GM23338 (cell line): ENCODE results near the gene CIPC. TPM values are rescaled to one million over a fixed set of nuclear protein-coding genes. Genes with fewer than 3 reads are reported as not detected.
A peak's percentile ranks its signal among the peaks of the same experiment; 100 is the strongest.

Source experiments
- ATAC-seq: fragments of 200-7000 bp; cut with Tn5 transposase; 3 replicates; pipeline ENCODE4 v1.9.1; 2020
- DNase-seq: peaks from one replicate; pipeline ENCODE4 v3.0.0-alpha.2; 2015; ENCODE audit warnings: low spot score
- H2AFZ ChIP-seq: fragments of 200-600 bp; sonication (generic); 2 replicates; pipeline ENCODE4 v1.8.0; 2016; ENCODE audit warnings: antibody characterized with exemption, mild to moderate bottlenecking, moderate library complexity
- H3F3A ChIP-seq: fragments of 200-600 bp; sonication (generic); replicated peaks from 2 replicates; pipeline ENCODE4 v1.8.0; 2017; ENCODE audit warnings: antibody characterized with exemption, mixed run types, low read depth
- H3K27ac ChIP-seq: fragments of 200-600 bp; sonication (generic); 2 replicates; pipeline ENCODE4 v1.6.1; 2016; ENCODE audit warnings: low read depth
- H3K27me3 ChIP-seq: fragments of 200-600 bp; sonication (generic); 2 replicates; pipeline ENCODE4 v1.8.0; 2016; ENCODE audit warnings: mild to moderate bottlenecking, mixed run types, moderate library complexity; ENCODE audit not compliant: insufficient read depth
- H3K36me3 ChIP-seq: fragments of 200-600 bp; sonication (generic); 2 replicates; pipeline ENCODE4 v1.8.0; 2016; ENCODE audit warnings: mild to moderate bottlenecking; ENCODE audit not compliant: insufficient read depth
- H3K4me1 ChIP-seq: fragments of 200-600 bp; sonication (generic); 2 replicates; pipeline ENCODE4 v1.8.0; 2016; ENCODE audit warnings: mild to moderate bottlenecking, moderate library complexity; ENCODE audit not compliant: insufficient read depth
- H3K4me2 ChIP-seq: fragments of 200-600 bp; sonication (generic); 2 replicates; pipeline ENCODE4 v1.7.1; 2017; ENCODE audit warnings: mixed run types
- H3K4me3 ChIP-seq: fragments of 200-600 bp; sonication (generic); 2 replicates; pipeline ENCODE4 v1.6.1; 2016; ENCODE audit warnings: mixed run types
- H3K79me2 ChIP-seq: fragments of 200-600 bp; sonication (generic); replicated peaks from 2 replicates; pipeline ENCODE4 v1.8.0; 2017; ENCODE audit warnings: mild to moderate bottlenecking; ENCODE audit not compliant: insufficient read depth
- H3K9me2 ChIP-seq: fragments of 200-600 bp; sonication (generic); 2 replicates; pipeline ENCODE4 v1.8.0; 2017; ENCODE audit not compliant: insufficient read depth
- H4K20me1 ChIP-seq: fragments of 200-600 bp; sonication (generic); replicated peaks from 2 replicates; pipeline ENCODE4 v1.8.0; 2017; ENCODE audit warnings: mild to moderate bottlenecking; ENCODE audit not compliant: insufficient read depth
- H3K27ac Mint-ChIP-seq: 2 replicates; pipeline ENCODE4 v1.8.0; 2020; ENCODE audit warnings: inconsistent platforms, mild to moderate bottlenecking, moderate library complexity, mixed read lengths
- H3K27me3 Mint-ChIP-seq: 3 replicates; pipeline ENCODE4 v1.8.0; 2022; ENCODE audit warnings: low read depth, mild to moderate bottlenecking, moderate library complexity, mixed read lengths, inconsistent platforms; ENCODE audit not compliant: insufficient read depth, poor library complexity
- H3K36me3 Mint-ChIP-seq: 3 replicates; pipeline ENCODE4 v1.8.0; 2021; ENCODE audit warnings: low read depth, mild to moderate bottlenecking, inconsistent platforms, moderate library complexity, mixed read lengths
- H3K4me1 Mint-ChIP-seq: 3 replicates; pipeline ENCODE4 v1.8.0; 2020; ENCODE audit warnings: mild to moderate bottlenecking, inconsistent platforms, mixed read lengths
- H3K4me3 Mint-ChIP-seq: 3 replicates; pipeline ENCODE4 v1.8.0; 2021; ENCODE audit warnings: moderate library complexity, mild to moderate bottlenecking, inconsistent platforms, mixed read lengths
- H3K9me3 Mint-ChIP-seq: 3 replicates; pipeline ENCODE4 v1.8.0; 2020; ENCODE audit warnings: moderate library complexity, mild to moderate bottlenecking, inconsistent platforms, mixed read lengths
- CREB1 ChIP-seq: fragments of 250-450 bp; sonication (Bioruptor Pico); IDR thresholded peaks from 2 replicates; pipeline ENCODE4 v1.5.0; 2020; ENCODE audit warnings: low read depth, mild to moderate bottlenecking, moderate library complexity
- ETS1 ChIP-seq: IDR thresholded peaks from 2 replicates; pipeline ENCODE4 v1.6.1; 2016; ENCODE audit warnings: antibody characterized with exemption
- EZH2 ChIP-seq: fragments of 200-600 bp; sonication (generic); IDR thresholded peaks from one replicate; pipeline ENCODE4 v1.8.0; 2017; ENCODE audit warnings: antibody characterized with exemption, mild to moderate bottlenecking, low read depth; ENCODE audit not compliant: unreplicated experiment
- EZH2phosphoT487 ChIP-seq: fragments of 200-600 bp; sonication (generic); IDR thresholded peaks from one replicate; pipeline ENCODE4 v1.8.1; 2018; ENCODE audit warnings: antibody characterized with exemption; ENCODE audit not compliant: unreplicated experiment
- JUNB ChIP-seq: IDR thresholded peaks from one replicate; pipeline ENCODE4 v1.6.1; 2016; ENCODE audit warnings: antibody characterized with exemption; ENCODE audit not compliant: unreplicated experiment
- NANOG ChIP-seq: IDR thresholded peaks from 2 replicates; pipeline ENCODE4 v1.6.1; 2016; ENCODE audit warnings: antibody characterized with exemption, borderline replicate concordance
- POLR2AphosphoS5 ChIP-seq: IDR thresholded peaks from 2 replicates; pipeline ENCODE4 v1.6.1; 2016; ENCODE audit warnings: antibody characterized with exemption, low read depth
- STAT1 ChIP-seq: IDR thresholded peaks from one replicate; pipeline ENCODE4 v1.6.1; 2016; ENCODE audit warnings: antibody characterized with exemption; ENCODE audit not compliant: unreplicated experiment
- ZNF114 ChIP-seq: fragments of 250-450 bp; sonication (Bioruptor Pico); IDR thresholded peaks from 2 replicates; pipeline ENCODE4 v1.5.0; 2020; ENCODE audit warnings: mild to moderate bottlenecking, moderate library complexity
- ZNF331 ChIP-seq: fragments of 250-450 bp; sonication (Bioruptor Pico); IDR thresholded peaks from 2 replicates; pipeline ENCODE4 v1.5.0; 2020; ENCODE audit warnings: low read depth, mild to moderate bottlenecking, moderate library complexity
- ZNF462 ChIP-seq: fragments of 250-450 bp; sonication (Bioruptor Pico); IDR thresholded peaks from 2 replicates; pipeline ENCODE4 v1.5.0; 2020; ENCODE audit warnings: mild to moderate bottlenecking, moderate library complexity
- polyA plus RNA-seq: library from polyadenylated mRNA; unstranded; fragments of >200 nt; fragmentation: Nextera tagmentation; extraction: Ambion mirVana; gene quantifications from 2 replicates; pipeline ENCODE4 v1.2.1, GENCODE V29; 2016
- total RNA-seq: library from RNA; depleted of rRNA; stranded (reverse); fragments of >200 nt; shearing (Covaris generic); gene quantifications from 2 replicates; pipeline ENCODE4 v1.2.3, GENCODE V29; 2014
- TF ChIP-seq, protein P1 (sequence below): IDR thresholded peaks from one replicate; pipeline ENCODE4 v1.6.1; 2018; ENCODE audit warnings: antibody characterized with exemption; ENCODE audit not compliant: unreplicated experiment

CIPC gene
- total and polyA plus RNA-seq, 2 experiments from 2014 or later: 8.1 to 36.9 TPM

- TF ChIP-seq ZNF462 (CRISPR knock-in tag) (no peak), EZH2phosphoT487 (no peak)
Observed at GRCh38 chr14:77097700-77098528, at the start of gene CIPC (continued).

- ATAC-seq: no peak
- H3K9me3 Mint-ChIP-seq: peaks cover 7% of the 10 kb centered on the region; the same call in 1 of the 3 replicates
- TF ChIP-seq EZH2 (no peak), JUNB (no peak), POLR2AphosphoS5 (no peak), ZNF331 (CRISPR knock-in tag) (no peak), CREB1 (CRISPR knock-in tag) (no peak), EZH2phosphoT487 (no peak), ETS1 (no peak), STAT1 (no peak), ZNF114 (CRISPR knock-in tag) (no peak), NANOG (no peak)
- TF ChIP-seq, protein P1, sequence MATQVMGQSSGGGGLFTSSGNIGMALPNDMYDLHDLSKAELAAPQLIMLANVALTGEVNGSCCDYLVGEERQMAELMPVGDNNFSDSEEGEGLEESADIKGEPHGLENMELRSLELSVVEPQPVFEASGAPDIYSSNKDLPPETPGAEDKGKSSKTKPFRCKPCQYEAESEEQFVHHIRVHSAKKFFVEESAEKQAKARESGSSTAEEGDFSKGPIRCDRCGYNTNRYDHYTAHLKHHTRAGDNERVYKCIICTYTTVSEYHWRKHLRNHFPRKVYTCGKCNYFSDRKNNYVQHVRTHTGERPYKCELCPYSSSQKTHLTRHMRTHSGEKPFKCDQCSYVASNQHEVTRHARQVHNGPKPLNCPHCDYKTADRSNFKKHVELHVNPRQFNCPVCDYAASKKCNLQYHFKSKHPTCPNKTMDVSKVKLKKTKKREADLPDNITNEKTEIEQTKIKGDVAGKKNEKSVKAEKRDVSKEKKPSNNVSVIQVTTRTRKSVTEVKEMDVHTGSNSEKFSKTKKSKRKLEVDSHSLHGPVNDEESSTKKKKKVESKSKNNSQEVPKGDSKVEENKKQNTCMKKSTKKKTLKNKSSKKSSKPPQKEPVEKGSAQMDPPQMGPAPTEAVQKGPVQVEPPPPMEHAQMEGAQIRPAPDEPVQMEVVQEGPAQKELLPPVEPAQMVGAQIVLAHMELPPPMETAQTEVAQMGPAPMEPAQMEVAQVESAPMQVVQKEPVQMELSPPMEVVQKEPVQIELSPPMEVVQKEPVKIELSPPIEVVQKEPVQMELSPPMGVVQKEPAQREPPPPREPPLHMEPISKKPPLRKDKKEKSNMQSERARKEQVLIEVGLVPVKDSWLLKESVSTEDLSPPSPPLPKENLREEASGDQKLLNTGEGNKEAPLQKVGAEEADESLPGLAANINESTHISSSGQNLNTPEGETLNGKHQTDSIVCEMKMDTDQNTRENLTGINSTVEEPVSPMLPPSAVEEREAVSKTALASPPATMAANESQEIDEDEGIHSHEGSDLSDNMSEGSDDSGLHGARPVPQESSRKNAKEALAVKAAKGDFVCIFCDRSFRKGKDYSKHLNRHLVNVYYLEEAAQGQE: no peak
Observed at GRCh38 chr14:77051116-77051515, 46.9 kb upstream of the CIPC start.

More at GRCh38 chr14:77051116-77051515, 46.9 kb upstream of the CIPC start:
- no peak overlapping the region for H3K4me3 Mint-ChIP-seq
- H3K27me3 Mint-ChIP-seq: peaks cover 3% of the 10 kb centered on the region
- Histone ChIP-seq H3F3A (0 out of 2 replicates have a peak, but pooled peaks cover 11% of the 10 kb centered on the region), H3K4me3 (no peak overlapping the region), H3K79me2 (no peaks in the 10 kb centered on the region), H3K9me2 (no peaks in the 10 kb centered on the region), H4K20me1 (no peaks in the 10 kb centered on the region), H3K36me3 (no peaks in the 10 kb centered on the region), H3K4me1 (0 out of 2 replicates have a peak, but pooled peaks cover 9% of the 10 kb centered on the region), H3K27me3 (no peaks in the 10 kb centered on the region), H2AFZ (0 out of 2 replicates have a peak overlapping the region, but pooled peaks have one; percentile 69), H3K27ac (no peak overlapping the region), H3K4me2 (no peak overlapping the region)
- H3K27ac Mint-ChIP-seq: no peak overlapping the region
- peaks cover 5% of the 10 kb centered on the region; the same call in 1 of the 3 replicates for H3K36me3 Mint-ChIP-seq
- DNase-seq: no peak
- peaks cover 14% of the 10 kb centered on the region for H3K4me1 Mint-ChIP-seq
